ENCODE data around the gene PPP4R1.

Gene PPP4R1

DNA sequence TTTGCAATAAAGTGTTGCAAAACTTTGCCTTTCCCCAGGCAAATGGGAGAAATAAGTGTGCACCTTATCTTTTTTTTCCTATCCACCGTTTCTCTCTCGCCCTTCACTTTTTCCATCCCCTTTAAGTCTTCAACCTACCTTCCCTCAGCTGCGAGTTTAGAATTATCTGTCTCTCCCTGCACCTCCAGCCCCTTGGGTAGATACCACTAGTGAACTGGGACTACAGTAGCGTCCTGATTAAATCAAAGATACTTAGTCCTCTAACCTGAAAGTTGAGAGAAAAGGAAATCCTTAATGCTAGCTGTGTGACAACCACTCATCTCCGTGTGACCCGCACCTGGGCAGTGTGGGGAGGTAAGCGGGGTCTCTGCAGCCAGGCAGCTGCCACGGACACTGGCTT, 16.1 kb upstream of the PPP4R1 start:
- H3K9me3 ChIP-seq, result peaks cover 6% of the 10 kb centered on the region
- no peak overlapping the region for H3K27ac ChIP-seq
- no peak overlapping the region for H3K9ac ChIP-seq
- H4K20me1 ChIP-seq, result no peaks in the 10 kb centered on the region
- H3K36me3 ChIP-seq, result no peaks in the 10 kb centered on the region
- no peak overlapping the region for H3K4me3 ChIP-seq
- no peaks in the 10 kb centered on the region for H3K27me3 ChIP-seq
- TF ChIP-seq Cebpa-rat (IDR thresholded peaks at IDR 0.05), result no peak
- no peak overlapping the region for H3K4me2 ChIP-seq
- H3K4me1 ChIP-seq, result no peaks in the 10 kb centered on the region

DNA sequence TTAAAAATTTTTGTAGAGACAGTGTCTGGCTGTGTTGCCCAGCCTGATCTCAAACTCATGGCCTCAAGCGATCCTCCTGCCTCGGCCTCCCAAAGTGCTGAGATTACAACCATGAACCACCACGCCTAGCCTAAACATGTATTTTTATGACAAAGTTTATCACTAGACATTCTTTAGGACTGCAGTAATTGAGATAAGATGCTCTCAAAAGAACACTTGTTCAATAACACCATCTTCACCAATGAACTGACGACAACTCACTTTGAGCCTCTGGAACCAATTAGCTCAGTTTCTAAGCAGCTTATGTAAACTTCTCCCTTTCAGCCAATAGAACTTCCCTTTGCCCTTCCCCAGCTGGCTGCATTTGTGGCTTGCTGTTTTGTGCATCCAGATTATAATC, 15.3 kb upstream of the PPP4R1 start:
- TF ChIP-seq Cebpa-rat (IDR thresholded peaks at IDR 0.05), result no peak
- H3K4me1 ChIP-seq, result no peaks in the 10 kb centered on the region
- no peak overlapping the region for H3K27ac ChIP-seq
- no peak overlapping the region for H3K9ac ChIP-seq
- H3K36me3 ChIP-seq, result no peaks in the 10 kb centered on the region
- no peaks in the 10 kb centered on the region for H3K9me3 ChIP-seq
- H3K4me2 ChIP-seq, result no peak overlapping the region
- H3K4me3 ChIP-seq, result no peak overlapping the region
- no peaks in the 10 kb centered on the region for H3K27me3 ChIP-seq
- no peaks in the 10 kb centered on the region for H4K20me1 ChIP-seq

DNA sequence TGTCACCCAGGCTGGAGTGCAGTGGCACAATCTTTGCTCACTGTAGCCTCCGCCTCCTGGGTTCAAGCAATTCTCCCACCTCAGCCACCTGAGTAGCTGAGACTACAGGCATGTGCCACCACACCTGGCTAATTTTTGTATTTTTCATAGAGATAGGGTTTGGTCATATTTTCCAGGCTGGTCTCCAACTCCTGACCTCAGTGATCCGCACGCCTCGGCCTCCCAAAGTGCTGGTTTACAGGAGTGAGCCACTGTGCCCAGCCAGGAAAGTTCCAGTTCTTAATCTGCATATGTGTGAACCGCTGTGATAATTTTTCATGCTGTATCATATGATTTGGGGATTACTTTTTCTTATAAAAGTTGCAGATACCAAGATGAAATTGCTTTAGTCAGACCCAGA, 14.6 kb upstream of the PPP4R1 start:
- Histone ChIP-seq H3K4me3 (no peak overlapping the region), H3K27me3 (no peaks in the 10 kb centered on the region), H3K9ac (no peak overlapping the region), H3K36me3 (no peaks in the 10 kb centered on the region), H3K4me1 (no peaks in the 10 kb centered on the region), H4K20me1 (no peaks in the 10 kb centered on the region), H3K27ac (no peak overlapping the region), H3K9me3 (no peaks in the 10 kb centered on the region), H3K4me2 (no peak overlapping the region)
- TF ChIP-seq Cebpa-rat (IDR thresholded peaks at IDR 0.05), result no peak

DNA sequence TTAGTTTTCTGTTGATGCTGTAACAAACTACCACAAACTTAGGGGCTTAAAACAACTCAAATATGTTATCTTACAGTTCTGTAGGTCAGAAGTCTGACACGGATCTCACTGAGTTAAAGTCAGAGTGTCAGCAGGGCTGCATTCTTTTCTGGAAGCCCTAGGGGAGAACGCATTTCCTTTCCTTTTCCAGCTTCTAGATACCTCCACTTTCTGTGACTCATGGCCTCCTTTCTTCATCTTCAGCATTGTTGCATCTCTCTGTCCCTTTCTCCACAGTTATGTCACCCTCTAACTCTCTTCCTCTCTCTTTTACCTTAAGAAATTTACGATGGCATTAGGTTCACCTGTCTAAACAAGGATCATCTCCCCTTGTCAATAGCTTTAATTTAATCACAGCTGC, 13.3 kb upstream of the PPP4R1 start:
- Histone ChIP-seq H3K4me2 (no peak overlapping the region), H3K36me3 (no peaks in the 10 kb centered on the region), H4K20me1 (no peaks in the 10 kb centered on the region), H3K9ac (no peak overlapping the region), H3K4me3 (no peak overlapping the region), H3K27ac (no peak overlapping the region), H3K4me1 (no peaks in the 10 kb centered on the region), H3K9me3 (no peaks in the 10 kb centered on the region), H3K27me3 (no peaks in the 10 kb centered on the region)
- TF ChIP-seq Cebpa-rat (IDR thresholded peaks at IDR 0.05), result no peak

DNA sequence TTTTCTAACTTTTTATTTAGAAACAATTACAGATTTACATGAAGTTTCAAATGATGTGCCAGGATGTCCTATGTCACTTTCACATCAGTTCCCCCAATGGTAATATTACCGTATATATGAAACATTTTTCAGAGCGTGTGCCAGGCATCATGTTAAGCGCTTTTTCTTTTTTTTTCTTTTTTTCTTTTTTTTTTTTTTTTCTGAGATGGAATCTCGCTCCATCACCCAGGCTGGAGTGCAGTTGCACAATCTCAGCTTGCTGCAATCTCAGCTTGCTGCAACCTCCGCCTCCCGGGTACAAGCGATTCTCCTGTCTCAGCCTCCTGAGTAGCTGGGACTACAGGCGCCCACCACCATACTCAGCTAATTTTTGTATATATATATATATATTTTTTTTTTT, 5.6 kb upstream of the PPP4R1 start:
- Histone ChIP-seq H3K9ac (no peak overlapping the region), H3K4me2 (no peak overlapping the region), H3K9me3 (no peaks in the 10 kb centered on the region), H3K27me3 (no peaks in the 10 kb centered on the region), H3K4me3 (no peak overlapping the region), H3K4me1 (peaks cover 18% of the 10 kb centered on the region), H3K27ac (no peak overlapping the region), H3K36me3 (no peaks in the 10 kb centered on the region), H4K20me1 (no peaks in the 10 kb centered on the region)
- no peak for TF ChIP-seq Cebpa-rat (IDR thresholded peaks at IDR 0.05)

DNA sequence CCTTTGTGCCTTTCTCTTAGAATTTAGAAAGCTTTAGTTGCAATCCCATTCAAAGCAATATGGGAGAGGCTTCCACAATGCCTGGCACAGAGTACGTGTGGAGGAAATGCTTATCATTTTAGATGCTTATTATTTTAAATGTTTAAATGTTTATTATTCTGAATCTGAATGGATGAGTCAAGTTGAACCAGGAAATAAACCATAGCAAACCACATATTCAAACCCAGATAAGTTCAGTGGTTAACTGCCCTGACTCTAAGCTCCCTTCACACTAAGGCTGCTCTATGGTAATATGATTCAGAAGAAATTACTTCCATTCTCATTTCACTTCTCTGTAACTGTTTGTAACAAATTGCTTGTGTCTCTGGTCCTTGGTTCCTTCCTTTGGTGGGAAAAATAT, 5.2 kb upstream of the PPP4R1 start:
- Histone ChIP-seq H4K20me1 (no peaks in the 10 kb centered on the region), H3K9ac (no peak overlapping the region), H3K4me3 (no peak overlapping the region), H3K4me1 (peaks cover 18% of the 10 kb centered on the region), H3K36me3 (no peaks in the 10 kb centered on the region), H3K27me3 (no peaks in the 10 kb centered on the region), H3K4me2 (no peak overlapping the region), H3K27ac (no peak overlapping the region), H3K9me3 (no peaks in the 10 kb centered on the region)
- TF ChIP-seq Cebpa-rat (IDR thresholded peaks at IDR 0.05), result no peak

DNA sequence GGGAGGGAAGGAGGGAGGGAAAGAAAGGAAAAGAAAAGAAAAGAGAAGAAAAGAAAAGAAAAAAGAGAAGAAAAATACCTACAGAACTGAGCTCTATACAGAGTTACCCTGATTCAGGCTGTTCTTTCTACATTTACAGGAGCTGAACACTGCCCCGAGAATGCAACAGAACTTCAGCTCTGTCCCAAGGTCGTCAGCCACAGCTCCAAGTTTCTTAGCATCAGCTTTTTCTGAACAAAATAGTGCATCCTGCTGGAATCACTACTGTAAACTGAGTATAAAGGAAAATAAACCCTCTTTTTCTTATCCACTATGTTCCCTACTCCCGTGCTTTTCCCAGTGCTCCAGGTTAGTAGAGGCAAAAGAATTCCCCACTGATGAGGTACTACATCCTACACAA, 4.7 kb upstream of the PPP4R1 start:
- Histone ChIP-seq H3K4me2 (no peak overlapping the region), H3K9ac (no peak overlapping the region), H3K9me3 (no peaks in the 10 kb centered on the region), H3K4me3 (no peak overlapping the region), H3K27ac (no peak overlapping the region), H4K20me1 (no peaks in the 10 kb centered on the region), H3K36me3 (no peaks in the 10 kb centered on the region), H3K4me1 (peaks cover 18% of the 10 kb centered on the region), H3K27me3 (no peaks in the 10 kb centered on the region)
- TF ChIP-seq Cebpa-rat (IDR thresholded peaks at IDR 0.05), result no peak

DNA sequence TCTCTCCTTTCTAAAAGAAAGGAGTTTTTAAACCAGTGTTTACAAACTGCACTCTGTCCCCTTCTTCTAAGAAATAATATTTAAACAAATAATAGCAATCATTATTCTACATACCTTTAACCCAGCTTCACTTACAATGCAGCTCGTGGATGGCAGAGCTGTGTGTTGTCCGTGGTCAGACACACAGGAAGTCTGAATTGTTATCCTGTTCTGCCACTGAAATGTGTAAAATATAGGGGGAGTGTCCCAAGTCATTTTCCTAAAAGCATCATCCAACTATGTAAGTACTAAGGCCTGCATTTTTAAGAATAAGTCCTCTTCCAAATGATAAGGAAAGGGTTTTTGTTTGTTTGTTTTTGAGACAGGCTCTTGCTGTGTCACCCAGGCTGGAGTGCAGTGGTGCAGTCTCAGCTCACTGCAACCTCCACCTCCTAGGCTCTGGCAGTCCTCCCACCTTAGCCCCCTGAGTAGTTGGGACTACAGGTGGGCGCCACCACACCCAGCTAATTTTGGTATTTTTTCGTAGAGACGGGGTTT, 2.7 kb upstream of the PPP4R1 start:
- no peak for TF ChIP-seq Cebpa-rat (IDR thresholded peaks at IDR 0.05)
- Histone ChIP-seq H3K9ac (no peak overlapping the region), H3K9me3 (no peaks in the 10 kb centered on the region), H4K20me1 (peaks cover 16% of the 10 kb centered on the region), H3K27me3 (no peaks in the 10 kb centered on the region), H3K4me1 (peaks cover 30% of the 10 kb centered on the region), H3K27ac (no peak overlapping the region), H3K4me2 (peak overlapping the region; percentile 20; the same call in 1 of the 2 replicates), H3K4me3 (no peak overlapping the region), H3K36me3 (no peaks in the 10 kb centered on the region)

DNA sequence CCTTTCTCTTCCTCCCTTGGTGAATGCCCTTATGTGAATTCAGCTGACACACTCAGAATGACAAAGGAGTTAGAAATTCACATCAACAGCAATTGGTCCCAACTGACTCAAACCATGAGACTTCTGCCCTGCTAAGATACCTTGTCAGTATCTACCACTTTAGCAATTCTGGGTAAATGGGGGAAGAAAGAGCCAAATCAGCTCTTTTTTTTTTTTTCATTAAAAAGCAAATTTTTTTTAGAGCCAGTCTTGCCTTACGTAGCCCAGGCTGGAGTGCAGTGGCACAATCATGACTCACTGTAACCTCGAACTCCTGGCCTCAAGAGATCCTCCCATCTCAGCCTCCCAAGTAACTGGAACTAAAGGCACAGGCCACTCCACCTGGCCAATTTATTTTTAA, 1.7 kb upstream of the PPP4R1 start:
- Histone ChIP-seq H3K27ac (no peak overlapping the region), H3K9ac (no peak overlapping the region), H4K20me1 (peaks cover 26% of the 10 kb centered on the region), H3K4me3 (no peak overlapping the region), H3K4me2 (0 out of 2 replicates have a peak overlapping the region, but pooled peaks have one; percentile 75), H3K4me1 (peaks cover 40% of the 10 kb centered on the region), H3K9me3 (no peaks in the 10 kb centered on the region), H3K27me3 (no peaks in the 10 kb centered on the region), H3K36me3 (peaks cover 10% of the 10 kb centered on the region)
- no peak for TF ChIP-seq Cebpa-rat (IDR thresholded peaks at IDR 0.05)

DNA sequence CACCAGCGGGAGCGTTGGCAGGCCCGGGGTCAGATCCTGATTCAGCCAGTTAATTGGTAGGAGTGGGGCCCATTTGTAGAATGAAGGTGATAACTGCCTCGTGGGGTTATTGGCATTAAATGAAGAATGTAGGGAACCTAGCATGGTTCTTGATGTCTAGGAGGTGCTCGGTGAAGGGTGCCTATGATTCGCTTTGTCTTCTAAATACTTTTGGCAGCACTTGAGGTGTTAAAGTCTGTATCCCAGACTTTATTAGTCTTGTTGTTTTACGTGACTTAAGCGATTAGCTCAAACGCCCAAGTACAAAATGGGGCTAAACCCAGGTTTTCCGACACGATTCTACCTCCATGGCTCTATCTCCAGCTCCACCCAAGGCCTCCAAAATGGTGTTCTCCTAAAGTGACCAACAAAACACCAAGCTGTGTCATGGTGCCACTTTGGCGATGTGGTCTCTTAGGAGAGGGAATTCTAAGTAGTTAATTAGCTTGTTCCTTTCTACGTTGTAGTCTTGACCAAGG, 980 bp upstream of the PPP4R1 start:
- Histone ChIP-seq H3K27me3 (no peaks in the 10 kb centered on the region), H3K27ac (peak overlapping the region; percentile 94), H3K4me3 (peak overlapping the region; percentile 92), H3K9me3 (no peaks in the 10 kb centered on the region), H3K36me3 (peaks cover 17% of the 10 kb centered on the region), H4K20me1 (peaks cover 34% of the 10 kb centered on the region), H3K4me1 (peaks cover 40% of the 10 kb centered on the region), H3K9ac (peak overlapping the region; percentile 96), H3K4me2 (peak overlapping the region; percentile 75)
- no peak for TF ChIP-seq Cebpa-rat (IDR thresholded peaks at IDR 0.05)

Data from BLaER1 (cell line).